HCT116 (cell line): ENCODE results near the gene TMEM184A. TPM values are rescaled to one million over a fixed set of nuclear protein-coding genes. Genes with fewer than 3 reads are reported as not detected.

ENCODE experiments used
- ATAC-seq: fragments of 200-7000 bp; cut with Tn5 transposase; 2 replicates; pipeline ENCODE4 v1.9.1; 2020; ENCODE audit warnings: mild to moderate bottlenecking, moderate library complexity
- BruUV-seq: library from RNA; stranded (reverse); fragments of 400-500 nt; replicated peaks from 2 replicates; lab custom pipeline; 2021; lab: Mats Ljungman, UMichigan
- CTCF ChIA-PET: fragments of 300-600 bp; sonication (Branson Sonifier 250); formaldehyde crosslinking; loops from one replicate; lab custom pipeline; 2021; ENCODE audit warnings: antibody characterized with exemption; lab: Charles Lee
- POLR2A ChIA-PET: fragments of 300-600, 350-600 bp; sonication (Branson Sonifier 250); formaldehyde crosslinking; loops from one replicate; lab custom pipeline; 2021; ENCODE audit warnings: antibody characterized with exemption; lab: Charles Lee
- RAD21 ChIA-PET, 2 experiments: fragments of 300-600 bp; sonication (Branson Sonifier 250); formaldehyde crosslinking; loops; one replicate each; lab custom pipeline; 2023; ENCODE audit warnings: low total read pairs in 2 of 2; ENCODE audit not compliant: uncharacterized antibody in 2 of 2, unreplicated experiment in 2 of 2, low non-redundant PET in 1 of 2; lab: Charles Lee
- DNase-seq: peaks from one replicate; pipeline ENCODE4 v3.0.0-alpha.2; 2010; ENCODE audit warnings: low read depth, low spot score
- H2AFZ ChIP-seq: fragments of 200-600 bp; shearing (Covaris generic), sonication (generic); 2 replicates; pipeline ENCODE4 v1.6.1; 2017; ENCODE audit warnings: low read depth, mixed run types, mixed read lengths, antibody characterized with exemption, low read length; ENCODE audit not compliant: poor library complexity, severe bottlenecking
- H3K27ac ChIP-seq: 2 replicates; pipeline ENCODE4 v1.5.1; 2012; ENCODE audit warnings: low read depth, low read length
- H3K27me3 ChIP-seq: fragments of 200-600 bp; sonication (generic); 2 replicates; pipeline ENCODE4 v1.6.1; 2016; ENCODE audit warnings: mixed run types, low read length, mixed read lengths; ENCODE audit not compliant: insufficient read depth
- H3K36me3 ChIP-seq, 2 experiments: fragments of 200-500 bp in 1 of 2; fragments of 200-600 bp in 1 of 2; sonication (Bioruptor generic) in 1 of 2; sonication (generic) in 1 of 2; 2 replicates each; pipeline versions ENCODE4 v1.5.1 to v1.6.1; 2014 to 2016; ENCODE audit warnings: low read length in 2 of 2, inconsistent platforms in 1 of 2, mixed read lengths in 1 of 2, mixed run types in 1 of 2; ENCODE audit not compliant: insufficient read depth in 2 of 2, control insufficient read depth in 1 of 2
- H3K4me1 ChIP-seq, 2 experiments: fragments of 200-600 bp in 1 of 2; sonication (generic) in 1 of 2; 2 replicates each; pipeline versions ENCODE4 v1.5.1 to v1.6.1; 2012 to 2017; ENCODE audit warnings: low read length in 2 of 2, inconsistent platforms in 1 of 2, mild to moderate bottlenecking in 1 of 2, mixed read lengths in 1 of 2, mixed run types in 1 of 2, moderate library complexity in 1 of 2; ENCODE audit not compliant: insufficient read depth in 2 of 2, control insufficient read depth in 1 of 2
- H3K4me2 ChIP-seq: fragments of 200-600 bp; sonication (generic); 2 replicates; pipeline ENCODE4 v1.6.1; 2017; ENCODE audit warnings: mixed run types, low read length, mixed read lengths
- H3K4me3 ChIP-seq, 2 experiments: fragments of 200-600 bp in 1 of 2; sonication (generic) in 1 of 2; replicated peaks in 1 of 2; 2 replicates each; pipeline ENCODE4 v1.5.1; 2011 to 2016; ENCODE audit warnings: low read length in 2 of 2, control low read depth in 1 of 2, low read depth in 1 of 2, mild to moderate bottlenecking in 1 of 2, mixed read lengths in 1 of 2, mixed run types in 1 of 2
- H3K79me2 ChIP-seq: fragments of 200-600 bp; sonication (generic); 2 replicates; pipeline ENCODE4 v1.6.1; 2017; ENCODE audit warnings: mild to moderate bottlenecking, mixed run types, low read length, moderate library complexity, mixed read lengths; ENCODE audit not compliant: insufficient read depth
- H3K9ac ChIP-seq: fragments of 200-600 bp; sonication (generic); 2 replicates; pipeline ENCODE4 v1.6.1; 2016; ENCODE audit warnings: low read length, mixed read lengths
- H3K9me2 ChIP-seq: fragments of 200-600 bp; sonication (generic), shearing (Covaris generic); 2 replicates; pipeline ENCODE4 v1.6.1; 2017; ENCODE audit warnings: mixed run types, mild to moderate bottlenecking, moderate library complexity; ENCODE audit not compliant: insufficient read depth
- H3K9me3 ChIP-seq, 2 experiments: fragments of 200-500 bp in 1 of 2; fragments of 200-600 bp in 1 of 2; sonication (Bioruptor generic) in 1 of 2; sonication (generic) in 1 of 2; 2 replicates each; pipeline ENCODE4 v1.6.1; 2014 to 2017; ENCODE audit warnings: low read length in 2 of 2, mixed read lengths in 2 of 2, inconsistent platforms in 1 of 2, low read depth in 1 of 2, mild to moderate bottlenecking in 1 of 2, mixed run types in 1 of 2, moderate library complexity in 1 of 2; ENCODE audit not compliant: control insufficient read depth in 1 of 2, insufficient read depth in 1 of 2
- H4K20me1 ChIP-seq: fragments of 200-600 bp; sonication (generic), shearing (Covaris generic); 2 replicates; pipeline ENCODE4 v1.6.1; 2017; ENCODE audit warnings: mixed run types, mild to moderate bottlenecking, moderate library complexity; ENCODE audit not compliant: insufficient read depth
- CBX3 ChIP-seq: IDR thresholded peaks from 2 replicates; pipeline ENCODE4 v1.6.1; 2012; ENCODE audit warnings: low read depth
- CTCF ChIP-seq, 3 experiments: fragments of 200-600 bp in 1 of 3; sonication (generic) in 1 of 3; IDR thresholded peaks in 2 of 3; conservative IDR thresholded peaks in 1 of 3; 2 replicates each; pipeline ENCODE4 v1.5.1; 2012 to 2017; ENCODE audit warnings: low read depth in 2 of 3, low read length in 2 of 3, antibody characterized with exemption in 1 of 3, borderline replicate concordance in 1 of 3, control low read depth in 1 of 3, mild to moderate bottlenecking in 1 of 3, mixed read lengths in 1 of 3, mixed run types in 1 of 3, moderate library complexity in 1 of 3; ENCODE audit not compliant: insufficient read depth in 1 of 3
- FOSL1 ChIP-seq: IDR thresholded peaks from 2 replicates; pipeline ENCODE4 v1.6.1; 2012; ENCODE audit warnings: low read depth
- RAD21 ChIP-seq: IDR thresholded peaks from 2 replicates; pipeline ENCODE4 v1.6.1; 2012; ENCODE audit warnings: low read depth, mild to moderate bottlenecking
- SIN3A ChIP-seq: IDR thresholded peaks from 2 replicates; pipeline ENCODE4 v1.6.1; 2012; ENCODE audit warnings: low read depth
- TCF7L2 ChIP-seq: IDR thresholded peaks from 2 replicates; pipeline ENCODE4 v1.7.0; 2011; ENCODE audit warnings: borderline replicate concordance, inconsistent platforms; ENCODE audit not compliant: insufficient read depth, insufficient read length; ENCODE audit errors: extremely low read depth
- intact Hi-C: fragments of 100-400 bp; cut with micrococcal nuclease; formaldehyde crosslinking; loops from 2 replicates; pipeline ENCODE4 v1.10.0; 2022
- total RNA-seq: library from RNA; stranded (reverse); gene quantifications from one replicate; pipeline ENCODE4 v1.2.1, GENCODE V29; 2021; ENCODE audit not compliant: unreplicated experiment

TMEM184A gene
- total RNA-seq, 1 experiment from 2014 or later, result 34.8 TPM

GRCh38 chr7:1578513-1578912 is 22.5 kb upstream of the TMEM184A start:
- H3K9me2 ChIP-seq, result no peaks in the 10 kb centered on the region; the same call in 1 of the 2 replicates
- no peaks in the 10 kb centered on the region for H3K79me2 ChIP-seq
- ChIA-PET POLR2A (no interaction called here), RAD21 (interaction anchor here in 1 of 2 experiments (0.6 kb wide), 1 partner anchor 85 kb away, joined by 5 read pairs; no protein-coding TSS in a partner anchor), CTCF (interaction anchor here (0.7 to 0.9 kb wide), 2 partner anchors 23 to 890 kb away, joined by 3 to 8 read pairs; partner anchors contain the start of gene TMEM184A)
- no peaks in the 10 kb centered on the region for H3K27me3 ChIP-seq
- TF ChIP-seq TCF7L2 (no peak), FOSL1 (no peak), CTCF (IDR thresholded peaks at IDR 0.05 in 2 of 3, conservative IDR thresholded peaks at IDR 0.05 in 1 of 3; ENCODE audit: borderline replicate concordance in 1 of 3, insufficient read depth in 1 of 3, low read depth in 2 of 3, low read length in 2 of 3) (no peak), RAD21 (no peak), SIN3A (no peak)
- H3K27ac ChIP-seq, result no peak overlapping the region
- H4K20me1 ChIP-seq, result no peaks in the 10 kb centered on the region
- no peak overlapping the region for H3K4me2 ChIP-seq
- peaks cover 0 to 8% of the 10 kb centered on the region in 2 experiments; a peak in 1 of 4 replicates for H3K4me1 ChIP-seq
- no peaks in the 10 kb centered on the region for H3K36me3 ChIP-seq
- no peak overlapping the region for H3K4me3 ChIP-seq
- intact Hi-C loops, result loop anchor here (2.0 to 10.0 kb wide), 4 partner anchors 156 to 889 kb away; no protein-coding TSS in a partner anchor
- H3K9me3 ChIP-seq, result no peaks in the 10 kb centered on the region
- H3K9ac ChIP-seq, result no peak overlapping the region
- DNase-seq, result no peak
- BruUV-seq, result no TSS peak
- H2AFZ ChIP-seq, result no peak overlapping the region
- no peak for ATAC-seq

GRCh38 chr7:1576521-1577253 is 20.7 kb upstream of the TMEM184A start:
- DNase-seq (no peak), ATAC-seq (no peak)
- RAD21 ChIA-PET, result no interaction called here
- Histone ChIP-seq H4K20me1 (no peaks in the 10 kb centered on the region), H3K4me1 (peaks cover under 1 to 10% of the 10 kb centered on the region in 2 experiments), H3K27me3 (no peaks in the 10 kb centered on the region), H3K9ac (no peak overlapping the region), H3K4me2 (no peak overlapping the region), H3K4me3 (no peak overlapping the region), H3K9me2 (no peaks in the 10 kb centered on the region; the same call in 1 of the 2 replicates), H3K27ac (no peak overlapping the region), H3K36me3 (no peaks in the 10 kb centered on the region), H2AFZ (no peak overlapping the region), H3K9me3 (no peaks in the 10 kb centered on the region), H3K79me2 (no peaks in the 10 kb centered on the region)
- intact Hi-C loops, result loop anchor here (5.0 to 10.0 kb wide), 3 partner anchors 158 to 891 kb away; no protein-coding TSS in a partner anchor
- BruUV-seq, result no TSS peak
- no peak for TF ChIP-seq CBX3
- CTCF ChIA-PET, result no interaction called here
- POLR2A ChIA-PET, result no interaction called here
